ENCODE measurements around the gene TROAP. TPM values are rescaled to one million over a fixed set of nuclear protein-coding genes. Genes with fewer than 3 reads are reported as not detected.

Gene TROAP
- total and polyA plus RNA-seq, 9 of the 15 experiments (the other 6 are each of a cell fraction or from before 2014, with no cell fraction given) = 46.4 to 171 (median 59.8) TPM

- ChIA-PET POLR2A (interaction anchor here (0.5 to 2.6 kb wide), 11 partner anchors 11 to 786 kb away, joined by 3 to 20 read pairs (median 3); partner anchors contain the start of gene TROAP), CTCF (ENCODE audit: low intra/inter-chr PET ratio) (interaction anchor here (0.7 kb wide), 1 partner anchor 55 kb away, joined by 3 read pairs; no protein-coding TSS in a partner anchor)
- no peaks in the 10 kb centered on the region for H3K27me3 ChIP-seq (ENCODE audit: control insufficient read depth in 2 of 2, insufficient read depth in 2 of 2, low read length in 2 of 2)
- no peaks in the 10 kb centered on the region for H3K36me3 ChIP-seq (ENCODE audit: control insufficient read depth, insufficient read depth, low read length)
- TF ChIP-seq HMG20A (CRISPR knock-in tag; conservative IDR thresholded peaks at IDR 0.05) (no peak), POLR2G (IDR thresholded peaks at IDR 0.05; ENCODE audit: low read depth, low read length) (0 out of 2 replicates have a peak, but pooled peaks have one; percentile 3)
- FAIRE-seq = no peak
- no peak overlapping the region for H3K27ac ChIP-seq (ENCODE audit: extremely low read depth, low read depth, low read length)
- H4K20me1 ChIP-seq (replicated peaks; ENCODE audit: control insufficient read depth, insufficient read depth, low read length) = no peaks in the 10 kb centered on the region
- H2AFZ ChIP-seq (ENCODE audit: low read depth, low read length) = no peak overlapping the region
- no TSS peak for BruUV-seq (replicated peaks)
- H3K4me1 ChIP-seq (replicated peaks in 1 of 2; ENCODE audit: control insufficient read depth in 2 of 2, insufficient read depth in 2 of 2, low read length in 2 of 2) = peaks cover 8 to 52% of the 10 kb centered on the region in 2 experiments; a peak in 4 of 5 replicates
- no peak overlapping the region for H3K4me2 ChIP-seq (ENCODE audit: insufficient read depth, low read length)
- 23% methylated on average over 16 of the region's 18 CpGs for WGBS (ENCODE audit: insufficient coverage, low coverage, missing lambda C conversion rate)
- intact Hi-C loops (cut with micrococcal nuclease) = no loop called here
- in situ Hi-C loops (cut with MboI) = no loop called here
- no peaks in the 10 kb centered on the region for H3K9me3 ChIP-seq (replicated peaks; ENCODE audit: control insufficient read depth, insufficient read depth, low read depth, low read length)
- ATAC-seq = no peak
- H3K79me2 ChIP-seq (ENCODE audit: control insufficient read depth, insufficient read depth, low read length) = no peaks in the 10 kb centered on the region
- DNase-seq (ENCODE audit: extremely low read depth in 1 of 4, low spot score in 3 of 4) = no peak
- peaks cover 9% of the 10 kb centered on the region for H3K9me1 ChIP-seq (ENCODE audit: control insufficient read depth, insufficient read depth, low read length)
- peak overlapping the region in 1 of 2 experiments; percentile 54; a peak in 2 of 4 replicates for H3K9ac ChIP-seq (ENCODE audit: insufficient read depth in 1 of 2, low read depth in 2 of 2, low read length in 2 of 2)
- no peak overlapping the region for H3K4me3 ChIP-seq
Observed at GRCh38 chr12:49293056-49293956, 29.7 kb upstream of the TROAP start.

Data from K562 (cell line).